SK-N-SH (cell line): ENCODE results near the gene BICC1.

Experiments
- EP300 ChIP-seq, 2 experiments: IDR thresholded peaks; 2 replicates each; pipeline versions ENCODE4 v1.4.0 to v1.6.1; 2012; ENCODE audit warnings: borderline replicate concordance in 1 of 2, low read depth in 1 of 2, low read length in 1 of 2
- EZH2phosphoT487 ChIP-seq: fragments of 200-600 bp; sonication (generic); IDR thresholded peaks from 2 replicates; pipeline ENCODE4 v1.6.1; 2017; ENCODE audit warnings: low read depth, mixed run types, mild to moderate bottlenecking, antibody characterized with exemption, moderate library complexity, borderline replicate concordance
- GABPA ChIP-seq: IDR thresholded peaks from 2 replicates; pipeline ENCODE4 v1.4.0; 2012; ENCODE audit warnings: low read depth, mild to moderate bottlenecking
- JUND ChIP-seq: IDR thresholded peaks from 2 replicates; pipeline ENCODE4 v1.4.0; 2012
- NFIC ChIP-seq: IDR thresholded peaks from 2 replicates; pipeline ENCODE4 v1.4.0; 2012; ENCODE audit warnings: borderline replicate concordance
- NRF1 ChIP-seq: IDR thresholded peaks from 2 replicates; pipeline ENCODE4 v1.6.1; 2012; ENCODE audit warnings: low read depth, mild to moderate bottlenecking, low read length
- POLR2AphosphoS5 ChIP-seq: IDR thresholded peaks from 2 replicates; pipeline ENCODE4 v1.6.1; 2012; ENCODE audit warnings: low read depth, low read length
- RCOR1 ChIP-seq: fragments of 150-350 bp; IDR thresholded peaks from 2 replicates; pipeline ENCODE4 v1.6.1; 2017; ENCODE audit warnings: antibody characterized with exemption, low read length
- TCF12 ChIP-seq: IDR thresholded peaks from 2 replicates; pipeline ENCODE4 v1.4.0; 2012
- TF ChIP-seq, protein P1 (sequence below): fragments of 150-350 bp; IDR thresholded peaks from 2 replicates; pipeline ENCODE4 v1.6.1; 2017; ENCODE audit warnings: antibody characterized with exemption, low read length, low read depth, borderline replicate concordance
- TF ChIP-seq, protein P2 (sequence below): fragments of 200-600 bp; sonication (generic); IDR thresholded peaks from 2 replicates; pipeline ENCODE4 v1.6.1; 2017; ENCODE audit warnings: antibody characterized with exemption, mild to moderate bottlenecking, moderate library complexity
- TF ChIP-seq, protein P3 (sequence below): IDR thresholded peaks from 2 replicates; pipeline ENCODE4 v1.6.1; 2012; ENCODE audit warnings: mild to moderate bottlenecking, low read depth, low read length, moderate library complexity
- TF ChIP-seq, protein P4 (sequence below): IDR thresholded peaks from 2 replicates; pipeline ENCODE4 v1.4.0; 2012; ENCODE audit warnings: low read depth

DNA sequence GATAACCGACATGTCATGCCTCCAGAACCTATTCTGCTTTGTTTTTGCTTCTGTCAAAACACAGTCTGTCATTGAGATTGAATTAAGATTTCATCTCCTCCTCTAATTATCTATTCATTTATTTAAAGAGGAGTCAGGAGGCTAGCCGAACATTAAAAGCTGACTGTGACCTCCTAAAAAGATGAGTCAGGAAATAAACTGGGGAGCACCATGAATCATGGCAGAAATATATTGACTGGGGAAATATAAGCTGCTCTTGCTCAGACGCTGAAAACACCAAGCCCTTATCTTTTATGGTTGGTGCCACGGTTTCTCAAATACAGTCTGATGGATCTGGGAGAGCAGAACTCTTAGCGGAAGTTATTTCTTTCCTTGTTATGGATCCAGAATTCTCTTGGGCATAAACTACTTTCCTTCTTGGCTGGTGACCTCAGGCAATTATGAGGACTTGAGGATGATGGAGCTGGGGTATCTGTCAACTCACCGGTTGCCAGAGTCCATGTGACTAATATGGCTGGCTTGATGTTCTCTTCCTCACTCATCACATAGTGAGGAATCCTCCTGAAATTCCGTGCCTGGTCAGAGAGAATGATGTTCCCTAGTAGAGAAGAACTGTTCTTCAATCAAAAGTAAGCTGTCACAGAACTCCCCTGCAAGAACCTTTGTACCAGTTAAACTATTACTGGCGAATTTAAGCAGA is 356.2 kb downstream of the BICC1 start:
- TF ChIP-seq GABPA (no peak), POLR2AphosphoS5 (no peak), EZH2phosphoT487 (no peak), NFIC (no peak), RCOR1 (no peak), NRF1 (no peak), EP300 (IDR thresholded peaks at IDR 0.05; ENCODE audit: borderline replicate concordance in 1 of 2, low read depth in 1 of 2, low read length in 1 of 2) (no peak), TCF12 (no peak), JUND (peak; percentile 22; the same call in 1 of the 2 replicates)
- TF ChIP-seq, protein P1, sequence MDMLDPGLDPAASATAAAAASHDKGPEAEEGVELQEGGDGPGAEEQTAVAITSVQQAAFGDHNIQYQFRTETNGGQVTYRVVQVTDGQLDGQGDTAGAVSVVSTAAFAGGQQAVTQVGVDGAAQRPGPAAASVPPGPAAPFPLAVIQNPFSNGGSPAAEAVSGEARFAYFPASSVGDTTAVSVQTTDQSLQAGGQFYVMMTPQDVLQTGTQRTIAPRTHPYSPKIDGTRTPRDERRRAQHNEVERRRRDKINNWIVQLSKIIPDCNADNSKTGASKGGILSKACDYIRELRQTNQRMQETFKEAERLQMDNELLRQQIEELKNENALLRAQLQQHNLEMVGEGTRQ: no peak
- TF ChIP-seq, protein P2, sequence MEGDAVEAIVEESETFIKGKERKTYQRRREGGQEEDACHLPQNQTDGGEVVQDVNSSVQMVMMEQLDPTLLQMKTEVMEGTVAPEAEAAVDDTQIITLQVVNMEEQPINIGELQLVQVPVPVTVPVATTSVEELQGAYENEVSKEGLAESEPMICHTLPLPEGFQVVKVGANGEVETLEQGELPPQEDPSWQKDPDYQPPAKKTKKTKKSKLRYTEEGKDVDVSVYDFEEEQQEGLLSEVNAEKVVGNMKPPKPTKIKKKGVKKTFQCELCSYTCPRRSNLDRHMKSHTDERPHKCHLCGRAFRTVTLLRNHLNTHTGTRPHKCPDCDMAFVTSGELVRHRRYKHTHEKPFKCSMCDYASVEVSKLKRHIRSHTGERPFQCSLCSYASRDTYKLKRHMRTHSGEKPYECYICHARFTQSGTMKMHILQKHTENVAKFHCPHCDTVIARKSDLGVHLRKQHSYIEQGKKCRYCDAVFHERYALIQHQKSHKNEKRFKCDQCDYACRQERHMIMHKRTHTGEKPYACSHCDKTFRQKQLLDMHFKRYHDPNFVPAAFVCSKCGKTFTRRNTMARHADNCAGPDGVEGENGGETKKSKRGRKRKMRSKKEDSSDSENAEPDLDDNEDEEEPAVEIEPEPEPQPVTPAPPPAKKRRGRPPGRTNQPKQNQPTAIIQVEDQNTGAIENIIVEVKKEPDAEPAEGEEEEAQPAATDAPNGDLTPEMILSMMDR: no peak
- TF ChIP-seq, protein P3, sequence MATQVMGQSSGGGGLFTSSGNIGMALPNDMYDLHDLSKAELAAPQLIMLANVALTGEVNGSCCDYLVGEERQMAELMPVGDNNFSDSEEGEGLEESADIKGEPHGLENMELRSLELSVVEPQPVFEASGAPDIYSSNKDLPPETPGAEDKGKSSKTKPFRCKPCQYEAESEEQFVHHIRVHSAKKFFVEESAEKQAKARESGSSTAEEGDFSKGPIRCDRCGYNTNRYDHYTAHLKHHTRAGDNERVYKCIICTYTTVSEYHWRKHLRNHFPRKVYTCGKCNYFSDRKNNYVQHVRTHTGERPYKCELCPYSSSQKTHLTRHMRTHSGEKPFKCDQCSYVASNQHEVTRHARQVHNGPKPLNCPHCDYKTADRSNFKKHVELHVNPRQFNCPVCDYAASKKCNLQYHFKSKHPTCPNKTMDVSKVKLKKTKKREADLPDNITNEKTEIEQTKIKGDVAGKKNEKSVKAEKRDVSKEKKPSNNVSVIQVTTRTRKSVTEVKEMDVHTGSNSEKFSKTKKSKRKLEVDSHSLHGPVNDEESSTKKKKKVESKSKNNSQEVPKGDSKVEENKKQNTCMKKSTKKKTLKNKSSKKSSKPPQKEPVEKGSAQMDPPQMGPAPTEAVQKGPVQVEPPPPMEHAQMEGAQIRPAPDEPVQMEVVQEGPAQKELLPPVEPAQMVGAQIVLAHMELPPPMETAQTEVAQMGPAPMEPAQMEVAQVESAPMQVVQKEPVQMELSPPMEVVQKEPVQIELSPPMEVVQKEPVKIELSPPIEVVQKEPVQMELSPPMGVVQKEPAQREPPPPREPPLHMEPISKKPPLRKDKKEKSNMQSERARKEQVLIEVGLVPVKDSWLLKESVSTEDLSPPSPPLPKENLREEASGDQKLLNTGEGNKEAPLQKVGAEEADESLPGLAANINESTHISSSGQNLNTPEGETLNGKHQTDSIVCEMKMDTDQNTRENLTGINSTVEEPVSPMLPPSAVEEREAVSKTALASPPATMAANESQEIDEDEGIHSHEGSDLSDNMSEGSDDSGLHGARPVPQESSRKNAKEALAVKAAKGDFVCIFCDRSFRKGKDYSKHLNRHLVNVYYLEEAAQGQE: no peak
- TF ChIP-seq, protein P4, sequence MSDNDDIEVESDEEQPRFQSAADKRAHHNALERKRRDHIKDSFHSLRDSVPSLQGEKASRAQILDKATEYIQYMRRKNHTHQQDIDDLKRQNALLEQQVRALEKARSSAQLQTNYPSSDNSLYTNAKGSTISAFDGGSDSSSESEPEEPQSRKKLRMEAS: no peak
